ENCODE results near the gene SRD5A3.
A peak's percentile ranks its signal among the peaks of the same experiment; 100 is the strongest.

Gene SRD5A3

DNA sequence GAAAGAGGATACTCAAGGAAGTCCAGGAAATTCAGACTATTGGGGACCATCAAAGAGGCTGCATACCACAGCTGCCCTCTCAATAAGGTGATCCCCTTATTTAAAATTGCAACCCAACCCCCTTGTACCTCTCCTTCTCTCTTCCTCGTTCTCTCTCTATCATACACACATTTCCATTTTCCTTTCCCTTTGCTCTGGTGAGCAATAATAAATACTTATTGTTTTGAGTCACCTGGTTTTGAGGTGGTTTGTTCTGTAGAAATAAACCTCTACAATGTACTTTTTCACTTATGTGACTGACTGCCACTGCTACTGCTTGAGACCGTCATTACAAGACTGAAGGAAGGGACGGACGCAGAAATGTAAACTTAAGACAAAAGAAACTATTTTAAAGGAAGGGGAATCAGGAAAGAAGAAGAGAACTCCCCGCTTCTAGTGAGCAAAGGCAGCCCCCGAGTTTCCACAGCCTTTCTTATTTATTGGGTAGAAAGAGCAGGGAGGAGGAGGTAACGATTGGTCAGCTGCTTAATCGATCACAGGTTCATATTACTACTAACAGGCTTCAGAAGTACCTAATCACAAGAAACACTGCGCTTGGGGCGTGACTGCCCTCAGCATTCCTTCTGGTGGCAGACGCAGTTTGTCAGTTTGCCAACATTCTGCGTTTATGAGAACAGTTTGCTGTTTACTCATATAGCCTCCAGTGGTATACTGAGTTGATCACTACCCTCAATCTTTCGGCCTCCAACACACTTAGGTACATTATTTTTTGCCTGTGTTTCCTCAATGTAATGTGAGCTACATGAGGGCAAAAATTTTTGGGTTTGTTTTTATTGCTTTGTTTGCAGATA lies 32.8 kb downstream of the SRD5A3 start:
- DNase-seq: no peak

DNA sequence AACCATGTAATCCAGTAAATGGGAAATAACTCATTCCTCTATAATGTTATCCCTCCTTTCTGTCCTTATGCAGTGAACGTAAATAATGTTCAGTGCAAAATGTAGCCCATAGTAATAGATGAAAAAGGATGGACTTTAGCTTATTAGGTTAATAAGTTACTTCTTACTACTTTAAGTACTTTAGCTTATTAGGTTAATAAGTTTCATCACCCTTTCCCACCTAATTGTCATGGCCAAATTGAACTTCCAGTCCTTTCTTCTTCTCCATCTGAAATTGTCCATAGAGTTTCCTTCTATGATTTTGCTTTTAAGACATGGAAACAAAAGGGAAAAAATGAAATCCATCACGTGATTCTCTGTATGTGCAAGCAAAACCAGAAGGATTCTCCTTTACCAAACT lies 34.5 kb downstream of the SRD5A3 start:
- no peak for DNase-seq

DNA sequence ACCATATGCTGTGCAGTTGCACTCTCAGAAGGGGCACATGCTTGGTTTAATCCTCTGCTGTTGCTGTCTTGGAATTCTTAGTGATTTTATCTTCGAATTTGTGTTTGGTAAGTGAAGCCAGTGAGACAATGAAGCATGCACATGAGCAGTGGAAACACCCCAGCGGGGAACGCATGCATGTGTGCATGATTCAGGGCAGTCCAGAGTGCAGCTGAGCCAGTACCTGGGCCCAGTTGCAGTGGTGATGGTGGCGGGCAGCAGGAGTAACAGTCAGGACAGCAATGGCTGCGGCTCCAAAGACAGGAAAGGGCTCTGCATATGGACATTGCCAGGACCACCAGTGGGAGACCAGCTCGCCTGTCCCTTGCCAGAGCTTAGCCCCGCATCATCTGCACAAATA lies 35.5 kb downstream of the SRD5A3 start:
- DNase-seq: no peak

DNA sequence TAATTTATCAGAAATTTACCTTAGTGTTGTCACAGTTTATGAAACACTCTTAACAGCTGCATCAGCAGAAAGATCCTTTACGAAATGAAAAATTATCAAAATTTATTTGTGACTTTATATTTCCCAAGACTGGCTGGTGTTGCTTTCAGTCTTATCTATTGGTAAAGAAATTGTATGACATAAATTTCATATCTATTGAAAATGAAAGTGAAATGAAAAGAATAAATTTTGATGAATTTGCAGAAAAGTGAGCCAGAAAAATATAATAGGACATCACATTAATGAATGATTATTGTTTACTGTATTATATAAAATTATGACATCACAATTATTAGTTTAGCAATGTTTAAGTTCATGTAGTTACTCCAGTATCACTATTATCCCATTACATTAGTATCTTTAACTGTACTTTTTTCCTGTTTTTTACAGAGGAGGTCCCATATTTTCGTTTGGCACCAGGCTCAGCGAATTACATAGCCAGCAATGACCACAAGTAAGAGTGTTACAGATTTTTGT lies 36.5 kb downstream of the SRD5A3 start:
- no peak for DNase-seq

DNA sequence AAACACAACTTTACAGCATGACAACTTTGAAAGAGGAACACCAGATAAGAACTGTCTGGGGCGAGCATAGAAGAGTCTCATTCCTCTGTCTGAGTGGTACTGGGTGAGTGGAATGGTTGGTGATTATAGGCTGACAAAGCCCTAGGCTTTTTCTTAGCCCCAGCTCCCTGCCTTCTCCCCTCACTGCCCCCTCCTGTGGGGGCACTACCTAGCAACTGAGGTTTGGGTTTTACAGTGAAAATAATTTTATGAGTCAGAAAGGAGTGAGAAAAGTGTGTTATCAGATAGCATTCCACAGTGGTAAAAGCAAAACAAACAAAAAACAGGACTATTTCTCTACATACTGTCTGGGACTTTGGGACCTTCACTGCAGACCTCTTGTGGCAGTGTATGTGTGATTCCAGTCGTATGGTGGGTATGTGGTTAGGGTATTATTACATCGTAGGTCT lies 39.2 kb downstream of the SRD5A3 start:
- DNase-seq: no peak

DNA sequence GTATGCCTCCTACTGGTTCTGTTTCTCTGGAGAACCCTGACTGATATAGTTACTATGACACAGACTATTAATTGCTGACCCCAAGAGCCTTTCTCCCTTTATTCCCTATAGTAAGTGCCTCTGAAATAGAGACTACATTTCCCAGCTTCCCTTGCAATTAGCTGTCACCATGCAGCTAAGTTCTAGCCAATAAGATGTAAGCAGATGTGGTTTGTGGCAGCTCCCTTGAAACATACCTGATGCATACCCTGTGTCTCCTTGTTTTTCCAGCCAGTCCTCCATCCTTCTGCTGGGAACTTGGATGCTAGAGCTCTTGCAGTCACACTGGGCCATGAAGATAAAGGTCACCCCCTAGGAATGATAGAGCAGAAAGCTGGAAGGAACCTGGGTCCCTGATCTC lies 40.0 kb downstream of the SRD5A3 start:
- DNase-seq: no peak

DNA sequence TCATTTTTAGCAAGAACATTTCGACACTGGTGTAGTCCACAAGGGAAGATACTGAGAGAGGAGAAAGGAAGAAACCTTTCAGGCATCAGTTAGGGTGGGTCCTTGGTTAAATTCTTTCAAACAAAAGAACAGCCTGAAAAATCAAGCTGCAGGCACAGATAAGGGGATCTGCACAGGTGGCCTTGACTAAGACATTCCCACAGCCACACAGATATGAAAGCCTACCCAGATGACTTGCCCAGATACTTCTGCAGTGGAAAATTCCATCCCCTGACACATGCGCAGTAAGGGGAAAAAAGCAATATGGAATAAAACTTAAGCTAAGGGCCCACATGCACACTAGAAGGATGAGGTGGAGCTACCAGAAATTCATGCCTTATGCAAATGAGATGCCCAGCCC lies 40.8 kb downstream of the SRD5A3 start:
- DNase-seq: no peak

DNA sequence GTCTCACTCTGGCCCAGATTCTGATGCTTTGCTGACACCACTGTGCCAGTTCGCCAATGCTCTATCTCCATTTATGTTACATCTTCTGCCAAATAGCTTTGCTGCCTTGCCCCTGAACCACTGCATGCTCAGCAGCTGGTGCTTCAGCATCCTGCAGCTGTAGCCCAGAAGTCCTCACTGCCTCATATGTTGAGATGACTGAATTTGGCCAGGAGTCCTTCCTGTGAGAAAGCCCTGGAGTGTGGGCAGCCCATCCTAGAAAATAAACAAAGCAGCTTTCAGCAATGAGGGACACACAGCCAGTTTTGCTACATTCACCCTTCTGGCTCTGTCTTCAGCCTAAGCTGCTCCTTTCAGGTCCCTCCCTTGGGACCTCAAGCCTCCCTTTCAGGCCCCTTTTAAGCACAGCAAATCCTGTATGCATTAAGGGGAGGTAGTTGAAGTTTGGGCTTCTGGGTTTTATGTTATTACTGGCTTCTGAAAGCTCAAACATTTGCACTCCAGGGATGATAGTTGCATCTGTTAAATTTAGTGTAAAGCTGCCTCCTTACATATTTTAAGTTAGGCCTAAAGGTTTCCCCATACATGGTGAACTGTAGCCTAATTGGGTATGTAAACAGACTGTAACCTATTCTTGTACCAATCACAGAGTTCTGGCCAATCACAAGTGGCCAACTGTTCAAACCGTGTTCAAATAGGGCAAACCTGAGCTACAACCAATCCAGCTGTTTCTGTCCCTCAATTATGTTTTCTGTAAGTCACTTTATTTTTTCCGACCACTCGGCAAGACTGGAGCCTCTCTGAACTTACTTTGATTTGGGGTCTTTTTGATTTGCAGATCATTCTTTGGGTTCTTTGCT lies 47.6 kb downstream of the SRD5A3 start:
- no peak for DNase-seq

DNA sequence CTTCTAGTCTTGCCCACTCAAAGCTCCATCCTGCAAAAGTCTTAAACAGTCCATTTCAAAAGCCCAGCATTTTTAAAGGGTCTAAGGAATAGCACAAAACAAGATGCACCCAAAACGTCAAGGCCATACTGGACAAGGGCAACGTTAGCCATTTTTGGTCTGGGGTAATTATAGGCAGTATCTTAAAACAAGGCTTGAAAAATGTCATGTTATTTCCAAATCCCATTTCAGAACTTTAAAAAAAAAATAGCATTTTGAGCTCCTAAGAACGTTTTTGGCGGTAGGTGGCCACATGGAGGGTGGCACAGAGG lies 49.1 kb downstream of the SRD5A3 start:
- DNase-seq: no peak

DNA sequence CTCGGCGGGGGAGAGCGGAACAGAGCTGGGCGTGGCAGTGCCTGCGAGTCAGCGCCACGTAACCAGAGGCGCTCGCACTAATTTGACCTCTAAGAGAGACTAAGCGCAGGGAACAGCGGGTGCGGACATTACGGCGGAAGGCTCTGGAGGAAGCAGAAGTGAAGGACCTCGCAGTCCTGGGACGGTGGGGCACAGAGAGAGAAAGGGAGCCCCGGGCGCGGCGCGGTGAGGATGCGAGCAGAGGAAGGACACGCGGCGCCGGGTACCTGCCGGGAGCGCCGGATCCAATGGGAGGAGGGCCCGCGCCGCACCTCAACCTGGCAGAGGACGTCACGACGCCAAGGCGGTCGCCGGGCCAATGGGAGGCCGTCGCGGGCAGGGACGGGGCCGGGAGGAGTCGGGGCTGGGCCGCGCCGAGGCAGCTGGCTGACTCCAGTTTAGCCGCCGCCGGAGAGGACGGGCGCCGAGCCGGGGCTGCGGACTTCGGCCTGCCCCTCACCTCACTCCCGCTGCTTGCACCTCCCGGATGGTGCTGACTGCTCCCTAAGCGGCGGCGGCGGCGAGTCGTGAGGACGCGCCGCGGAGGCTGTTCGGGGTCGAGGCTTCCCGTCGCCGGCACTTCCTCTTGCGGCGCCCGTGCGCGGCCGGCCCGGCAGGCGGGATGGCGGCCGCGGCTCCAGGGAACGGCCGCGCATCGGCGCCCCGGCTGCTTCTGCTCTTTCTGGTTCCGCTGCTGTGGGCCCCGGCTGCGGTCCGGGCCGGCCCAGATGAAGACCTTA lies 49.7 kb downstream of the SRD5A3 start, which contains the start of gene TMEM165:
TSS of gene TMEM165 (plus strand) at position 429 of the 779 bp plus-strand sequence. CDS start at position 662, 233 bp downstream.
- DNase-seq: peak; percentile 88

DNA sequence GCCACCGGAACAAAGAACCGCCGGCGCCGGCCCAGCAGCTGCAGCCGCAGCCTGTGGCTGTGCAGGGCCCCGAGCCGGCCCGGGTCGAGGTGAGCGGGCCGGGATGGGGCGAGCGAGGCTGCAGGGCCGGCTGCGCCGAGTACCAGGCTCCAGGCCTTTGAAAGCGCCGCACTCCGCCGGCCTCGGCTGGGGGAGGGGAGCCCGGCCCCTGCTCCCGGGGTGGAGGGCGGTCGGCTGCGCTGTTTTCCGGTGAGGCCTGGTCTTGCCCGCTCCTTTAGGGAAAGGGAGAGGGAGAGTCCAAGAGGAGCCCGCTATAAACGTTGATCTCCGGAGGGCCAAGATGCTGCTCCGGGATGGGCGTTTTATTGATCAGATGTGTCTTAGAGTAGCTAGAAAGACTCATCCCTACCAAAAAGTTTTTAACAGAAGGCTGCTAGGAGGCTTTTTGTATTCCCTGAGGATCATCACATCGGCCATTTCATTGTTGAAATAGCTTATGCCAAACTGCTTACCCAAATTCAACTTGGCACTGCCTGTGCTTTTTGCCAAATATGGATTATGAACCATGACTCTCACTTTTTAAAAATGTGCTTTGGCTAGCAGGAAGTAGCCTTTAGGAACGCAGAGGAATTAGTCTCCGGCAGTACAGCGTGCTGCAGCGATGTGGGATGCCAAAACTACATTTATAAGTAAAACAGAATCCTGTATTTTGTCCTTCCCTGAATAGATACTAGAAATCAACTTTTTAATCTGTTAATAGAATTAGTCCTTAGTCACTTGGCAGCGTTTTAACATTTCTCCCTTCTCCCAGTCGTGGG lies 50.5 kb downstream of the SRD5A3 start:
- DNase-seq: peak; percentile 35

DNA sequence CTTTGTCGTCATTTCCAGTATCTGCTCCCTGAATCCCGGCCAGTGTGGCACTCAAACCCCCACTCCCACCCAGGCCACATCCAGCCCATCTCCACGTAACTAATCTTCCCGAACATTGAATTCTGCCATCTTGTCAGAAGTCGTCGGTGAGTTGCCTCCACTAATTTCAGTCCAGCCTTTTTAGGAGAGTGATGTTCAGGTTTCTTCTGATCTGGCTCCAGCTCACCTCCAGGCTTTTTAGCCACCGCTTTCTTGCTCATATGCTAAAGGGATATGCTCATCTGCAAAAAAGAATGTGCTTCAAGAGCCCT lies 51.0 kb downstream of the SRD5A3 start:
- no peak for DNase-seq

DNA sequence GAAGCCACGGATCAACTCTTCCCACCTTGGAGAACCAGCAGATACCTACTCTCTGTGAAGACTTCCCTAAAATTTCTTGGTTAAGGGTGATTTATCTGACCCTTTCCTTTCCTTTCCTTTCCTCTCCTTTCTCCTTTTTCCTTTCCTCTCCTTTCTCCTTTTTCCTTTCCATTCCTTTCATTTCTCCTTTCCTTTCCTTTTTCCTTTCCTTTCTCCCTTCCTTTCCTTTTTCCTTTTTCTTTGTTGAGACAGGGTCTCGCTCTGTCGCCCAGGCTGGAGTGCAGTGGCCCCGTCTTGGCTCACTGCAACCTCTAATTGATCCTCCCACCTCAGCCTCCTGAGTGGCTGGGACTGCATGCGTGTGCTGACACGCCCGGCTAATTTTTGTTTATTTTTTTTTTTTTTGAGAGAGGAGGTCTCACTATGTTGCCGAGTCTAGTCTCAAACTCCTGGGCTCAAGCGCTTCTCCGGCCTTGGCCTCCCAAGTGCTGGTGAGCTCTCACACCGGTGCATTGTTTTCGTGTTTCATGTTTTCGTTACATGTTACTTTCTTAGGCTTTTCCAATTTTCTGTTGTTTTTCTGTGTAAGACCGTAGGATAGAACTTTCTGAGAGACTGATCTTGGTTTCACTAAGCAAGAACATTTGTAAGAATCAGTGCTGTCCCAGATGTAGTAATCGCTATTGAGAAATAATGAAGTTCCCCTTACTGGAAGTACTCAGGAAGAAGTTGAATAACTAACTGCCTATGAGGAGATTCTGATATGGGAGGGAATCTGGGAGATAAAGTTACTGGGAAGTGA lies 51.7 kb downstream of the SRD5A3 start:
- DNase-seq: no peak

DNA sequence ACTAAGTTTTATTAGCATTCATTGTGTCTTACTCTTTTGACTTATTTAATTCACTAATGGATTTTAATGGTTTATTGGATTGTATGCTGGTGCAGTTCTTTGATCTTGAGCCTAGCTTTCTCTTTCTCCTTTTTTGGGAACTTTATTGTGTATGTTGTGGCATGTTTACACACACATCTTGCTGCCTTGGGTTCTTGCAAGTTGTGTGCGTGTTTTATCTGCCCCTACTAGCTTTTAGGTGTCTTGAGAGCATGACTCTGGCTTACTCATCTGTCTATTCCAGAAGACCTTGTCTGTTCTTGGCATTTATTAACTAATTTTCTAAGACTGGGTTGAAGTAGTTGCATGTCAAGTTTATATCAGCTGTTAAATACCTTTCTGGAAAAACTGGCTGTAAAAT lies 52.4 kb downstream of the SRD5A3 start:
- DNase-seq: no peak

DNA sequence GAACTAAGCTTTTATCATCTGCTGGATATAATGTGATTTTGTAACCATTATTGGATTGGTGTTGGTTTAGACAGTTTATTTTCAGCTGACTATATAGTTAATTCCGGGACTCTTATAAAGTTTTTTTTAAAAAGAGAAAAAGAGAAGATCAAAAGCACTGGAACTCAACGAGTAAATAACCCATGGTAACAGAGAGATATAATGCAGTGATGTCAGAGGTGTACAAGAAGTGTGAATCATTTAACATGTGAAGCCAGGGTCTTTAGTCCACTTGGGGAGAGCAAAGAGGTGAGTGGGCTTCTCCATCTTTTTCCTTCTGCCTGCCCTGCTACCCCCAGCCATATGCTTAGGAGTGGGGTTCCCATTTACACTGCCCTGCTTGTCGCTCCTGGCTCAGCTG lies 52.9 kb downstream of the SRD5A3 start:
- no peak for DNase-seq

DNA sequence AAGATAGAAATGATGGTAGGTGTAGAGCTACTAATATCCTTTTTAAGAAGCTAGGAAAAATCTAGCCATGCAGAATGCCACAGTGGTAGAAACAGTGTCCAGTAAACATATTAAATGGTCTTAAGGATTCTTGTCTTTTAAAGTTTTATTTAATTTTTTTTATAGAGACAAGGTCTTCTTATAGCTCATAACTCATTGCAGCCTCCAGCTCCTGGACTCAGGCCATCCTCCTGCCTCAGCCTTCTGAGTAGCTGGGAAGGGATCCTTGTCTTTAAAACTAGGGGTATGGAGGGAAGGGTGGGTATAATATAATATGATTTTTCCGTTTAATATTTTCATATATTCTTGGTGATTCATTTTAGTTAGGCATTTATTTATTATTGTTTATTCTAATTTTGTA lies 53.5 kb downstream of the SRD5A3 start:
- DNase-seq: no peak

DNA sequence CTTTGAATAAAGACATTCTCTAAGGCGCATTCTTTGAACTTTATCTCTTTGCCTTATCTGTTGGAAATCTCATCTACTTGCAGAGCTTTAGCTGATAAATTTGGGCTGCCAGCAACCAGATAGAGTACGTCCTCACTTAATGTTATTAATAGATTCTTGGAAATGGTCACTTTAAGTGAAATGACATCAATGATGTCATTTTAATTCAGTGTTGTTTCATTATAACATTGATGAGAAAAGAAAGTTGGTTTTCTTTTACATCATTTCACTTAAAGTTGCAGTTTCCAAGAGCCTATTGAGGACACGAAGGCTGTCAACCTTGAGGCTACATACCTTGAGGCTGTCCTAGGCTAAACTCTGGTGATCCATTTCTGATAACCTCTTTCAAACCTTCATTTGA lies 59.0 kb downstream of the SRD5A3 start:
- no peak for DNase-seq

DNA sequence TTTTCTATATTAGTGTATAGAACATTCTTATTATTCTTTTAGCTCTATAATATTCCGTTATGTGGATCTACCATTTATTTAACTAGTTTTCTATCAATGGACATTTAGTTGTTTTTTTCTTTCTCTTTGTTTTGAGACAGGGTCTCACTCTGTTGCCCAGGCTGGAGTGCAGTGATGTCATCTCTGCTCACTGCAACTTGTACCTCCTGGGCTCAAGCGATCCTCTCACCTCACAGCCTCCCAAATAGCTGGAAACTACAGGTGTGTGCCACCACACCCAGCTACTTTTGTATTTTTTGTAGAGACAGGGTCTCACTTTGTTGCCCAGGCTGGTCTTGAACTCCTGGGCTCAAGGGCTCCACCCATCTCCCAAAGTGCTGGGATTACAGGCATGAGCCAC lies 60.5 kb downstream of the SRD5A3 start:
- no peak for DNase-seq

DNA sequence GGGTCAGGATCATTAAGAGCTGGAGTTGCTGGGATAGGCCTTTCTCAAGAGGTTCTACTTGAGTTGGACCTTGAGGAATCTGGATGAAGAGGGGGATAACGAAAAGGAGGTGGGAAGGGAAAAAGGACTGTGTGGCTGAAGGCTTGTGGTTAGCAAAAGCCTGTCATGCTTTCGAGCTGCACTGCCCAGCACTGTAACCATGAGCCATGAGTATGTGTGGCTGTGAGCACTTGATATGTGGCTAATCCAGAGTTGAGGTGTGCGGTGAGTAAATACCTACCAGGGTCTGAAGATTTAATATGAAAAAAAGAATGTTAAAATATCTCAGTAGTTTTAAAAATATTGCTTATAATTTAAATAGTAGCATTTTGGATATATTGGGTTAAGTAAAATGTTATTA lies 61.1 kb downstream of the SRD5A3 start:
- DNase-seq: no peak

DNA sequence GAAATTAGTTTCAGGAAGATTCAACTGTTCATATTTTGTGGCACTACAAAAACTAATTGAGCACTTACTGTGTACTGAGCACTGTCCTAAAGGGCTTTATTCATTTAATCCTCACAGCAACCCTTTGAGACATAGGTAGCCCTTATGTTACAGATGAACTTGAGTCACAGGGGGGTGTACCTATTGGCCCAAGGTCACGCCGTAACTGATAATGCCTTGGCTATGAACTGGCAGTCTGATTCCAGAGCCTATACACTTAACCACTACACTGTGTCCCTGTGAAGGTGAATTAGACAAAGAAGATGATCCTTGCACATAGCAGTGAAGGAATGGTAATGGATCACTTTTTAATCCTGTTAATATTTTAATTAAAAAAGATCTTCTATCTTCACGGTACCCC lies 61.7 kb downstream of the SRD5A3 start:
- DNase-seq: no peak

DNA sequence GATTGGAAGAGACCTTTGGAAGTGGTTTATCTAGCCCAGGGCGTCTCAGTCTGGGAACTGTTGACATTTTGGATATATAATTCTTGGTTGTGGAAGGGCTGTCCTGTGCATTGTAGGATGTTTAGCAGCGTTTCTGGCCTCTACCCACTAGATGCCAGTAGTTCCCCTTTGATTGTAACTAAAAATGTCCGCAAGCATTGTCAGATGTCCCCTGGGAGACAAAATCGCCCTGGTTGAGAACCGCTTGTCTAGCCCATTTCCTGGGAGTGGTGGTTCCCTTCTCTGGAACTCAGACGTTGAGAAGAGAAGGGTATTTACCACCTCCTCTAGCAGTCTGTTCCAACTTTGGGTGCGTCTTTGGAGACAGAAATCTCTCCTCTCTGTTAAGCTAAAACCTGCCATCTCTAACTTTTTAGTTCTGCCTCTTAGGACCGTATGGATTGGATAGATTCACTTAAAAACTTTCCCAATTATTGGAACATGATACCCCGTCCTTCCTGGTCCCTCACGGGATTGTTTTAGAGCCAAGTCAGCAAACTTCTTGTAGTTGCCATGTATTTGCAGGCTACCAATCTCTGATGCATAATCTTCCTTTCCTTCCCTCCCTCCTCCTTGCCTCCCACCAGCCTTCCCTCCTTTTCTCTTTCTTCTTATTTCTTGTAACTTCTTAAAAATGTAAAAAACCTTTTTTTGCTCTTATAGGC lies 63.6 kb downstream of the SRD5A3 start:
- no peak for DNase-seq

Measured in activated gamma-delta T cell (primary cell).